Kidney glomerular epithelial cell (primary cell): ENCODE data around the gene MYZAP.

Source experiments
- DNase-seq: peaks from one replicate; lab custom pipeline; 2025; lab: John Stamatoyannopoulos, UW

The MYZAP gene

GRCh38 chr15:57697588-57697987, 105.9 kb downstream of the MYZAP start:
- no peak for DNase-seq

GRCh38 chr15:57698243-57698642, 106.5 kb downstream of the MYZAP start:
- no peak for DNase-seq

GRCh38 chr15:57698991-57699390, 107.3 kb downstream of the MYZAP start:
- no peak for DNase-seq

GRCh38 chr15:57703387-57703786, 111.7 kb downstream of the MYZAP start:
- no peak for DNase-seq

- no peak for DNase-seq
Observed at GRCh38 chr15:57704441-57704840, 112.7 kb downstream of the MYZAP start.

- DNase-seq, result no peak
Observed at GRCh38 chr15:57705746-57706404, 114.2 kb downstream of the MYZAP start.

GRCh38 chr15:57706405-57707209, 114.9 kb downstream of the MYZAP start, which contains the start of gene POLR2M:
TSS of gene POLR2M (plus strand) at chr15:57706714. CDS start at chr15:57706843, 129 bp downstream.
- peak; percentile 95 for DNase-seq

- DNase-seq, result no peak
Observed at GRCh38 chr15:57708047-57708446, 116.3 kb downstream of the MYZAP start.

GRCh38 chr15:57718309-57718708, 126.6 kb downstream of the MYZAP start:
- DNase-seq, result no peak

GRCh38 chr15:57720867-57721266, 129.2 kb downstream of the MYZAP start:
- no peak for DNase-seq

- peak; percentile 54 for DNase-seq
Observed at GRCh38 chr15:57726411-57726810, 134.7 kb downstream of the MYZAP start.

- DNase-seq, result no peak
Observed at GRCh38 chr15:57727031-57727430, 135.3 kb downstream of the MYZAP start.

GRCh38 chr15:57728436-57728835, 136.7 kb downstream of the MYZAP start:
- DNase-seq, result no peak

- DNase-seq, result no peak
Observed at GRCh38 chr15:57730876-57731275, 139.2 kb downstream of the MYZAP start.

GRCh38 chr15:57731530-57732103, 139.9 kb downstream of the MYZAP start:
- DNase-seq, result no peak

GRCh38 chr15:57732526-57733331, 141.0 kb downstream of the MYZAP start:
- DNase-seq, result peak; percentile 23

- no peak for DNase-seq
Observed at GRCh38 chr15:57734860-57735259, 143.2 kb downstream of the MYZAP start.
